ENCODE measurements around the gene STRIP2.

DNA sequence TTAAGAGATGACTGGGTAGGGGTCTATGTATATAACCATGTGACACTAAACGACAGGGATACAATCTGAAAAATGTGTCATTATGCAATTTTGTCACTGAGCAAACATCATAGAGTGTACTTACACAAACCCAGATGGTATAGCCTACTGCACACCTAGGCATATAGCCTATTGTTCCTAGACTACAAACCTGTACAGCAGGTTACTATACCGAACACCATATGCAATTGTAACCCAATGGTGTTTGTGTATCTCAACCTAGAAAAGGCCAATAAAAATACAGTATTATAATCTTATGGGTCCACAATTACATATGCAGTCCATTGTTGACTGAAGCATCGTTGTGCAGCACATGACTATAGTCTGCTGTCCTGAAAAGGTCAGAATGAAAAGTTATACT, 22.9 kb downstream of the STRIP2 start:
- TF ChIP-seq, protein P1, sequence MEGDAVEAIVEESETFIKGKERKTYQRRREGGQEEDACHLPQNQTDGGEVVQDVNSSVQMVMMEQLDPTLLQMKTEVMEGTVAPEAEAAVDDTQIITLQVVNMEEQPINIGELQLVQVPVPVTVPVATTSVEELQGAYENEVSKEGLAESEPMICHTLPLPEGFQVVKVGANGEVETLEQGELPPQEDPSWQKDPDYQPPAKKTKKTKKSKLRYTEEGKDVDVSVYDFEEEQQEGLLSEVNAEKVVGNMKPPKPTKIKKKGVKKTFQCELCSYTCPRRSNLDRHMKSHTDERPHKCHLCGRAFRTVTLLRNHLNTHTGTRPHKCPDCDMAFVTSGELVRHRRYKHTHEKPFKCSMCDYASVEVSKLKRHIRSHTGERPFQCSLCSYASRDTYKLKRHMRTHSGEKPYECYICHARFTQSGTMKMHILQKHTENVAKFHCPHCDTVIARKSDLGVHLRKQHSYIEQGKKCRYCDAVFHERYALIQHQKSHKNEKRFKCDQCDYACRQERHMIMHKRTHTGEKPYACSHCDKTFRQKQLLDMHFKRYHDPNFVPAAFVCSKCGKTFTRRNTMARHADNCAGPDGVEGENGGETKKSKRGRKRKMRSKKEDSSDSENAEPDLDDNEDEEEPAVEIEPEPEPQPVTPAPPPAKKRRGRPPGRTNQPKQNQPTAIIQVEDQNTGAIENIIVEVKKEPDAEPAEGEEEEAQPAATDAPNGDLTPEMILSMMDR (IDR thresholded peaks at IDR 0.05), result no peak
- TF ChIP-seq POLR2A (IDR thresholded peaks at IDR 0.05), result no peak
